ENCODE results near the gene NISCH. TPM values are rescaled to one million over a fixed set of nuclear protein-coding genes. Genes with fewer than 3 reads are reported as not detected.

Gene NISCH
- polyA plus RNA-seq, 3 donors = 9.7 to 106 (median 13.1) TPM

GRCh38 chr3:52530918-52531826, 75.8 kb downstream of the NISCH start:
- Mint-ChIP-seq H3K36me3 (peaks cover 6 to 19% of the 10 kb centered on the region in 2 donors), H3K4me1 (peaks cover 24% of the 10 kb centered on the region), H3K9me3 (no peaks in the 10 kb centered on the region), H3K27ac (no peak overlapping the region), H3K27me3 (ENCODE audit: low read depth in 3 of 3) (peaks cover 6 to 17% (median 15%) of the 10 kb centered on the region in 3 donors), H3K4me3 (no peak overlapping the region)
- 92% methylated on average over 7 of the region's 10 CpGs for WGBS (ENCODE audit: insufficient coverage)
- no peaks in the 10 kb centered on the region for H3K9me3 ChIP-seq (replicated peaks in 1 of 2; ENCODE audit: control insufficient read depth in 1 of 2, insufficient read depth in 1 of 2, low read length in 2 of 2)
- peaks cover 26 to 42% of the 10 kb centered on the region in 2 donors for H3K4me1 ChIP-seq (ENCODE audit: control insufficient read depth in 1 of 2, insufficient read depth in 2 of 2, low read length in 2 of 2)
- H2AFZ ChIP-seq (ENCODE audit: insufficient read depth, low read depth, low read length, poor library complexity, severe bottlenecking) = no peak overlapping the region
- no peaks in the 10 kb centered on the region for H4K20me1 ChIP-seq (ENCODE audit: insufficient read depth, low read length)
- H3K4me3 ChIP-seq (replicated peaks in 1 of 3; ENCODE audit: low read depth in 2 of 3, low read length in 3 of 3) = no peak overlapping the region
- H3K36me3 ChIP-seq (replicated peaks in 1 of 2; ENCODE audit: control insufficient read depth in 1 of 2, insufficient read depth in 2 of 2, low read length in 2 of 2) = peaks cover 9 to 25% of the 10 kb centered on the region in 2 donors
- no peak overlapping the region for H3K9ac ChIP-seq (ENCODE audit: insufficient read depth, low read length, poor library complexity, severe bottlenecking)
- peaks cover 0 to 4% of the 10 kb centered on the region in 2 donors for H3K27me3 ChIP-seq (ENCODE audit: control insufficient read depth in 2 of 2, insufficient read depth in 2 of 2, low read length in 2 of 2)
- peaks cover 33% of the 10 kb centered on the region for H3K79me2 ChIP-seq (ENCODE audit: insufficient read depth, low read length)
- no peak for TF ChIP-seq CTCF (IDR thresholded peaks at IDR 0.05)
- no peak for DNase-seq
- H3K4me2 ChIP-seq (replicated peaks; ENCODE audit: extremely low read depth, low read length, poor library complexity, severe bottlenecking) = peak overlapping the region; percentile 94
- intact Hi-C loops (cut with micrococcal nuclease) = loop anchor here (5.0 to 10.0 kb wide), 4 partner anchors 34 to 1146 kb away; partner anchors contain the start of genes GNL3 (in 1 of the 2), MANF (in 1 of the 2), PBRM1 (in 1 of the 2) and STAB1 (in 1 of the 2)
- no peak overlapping the region for H3K27ac ChIP-seq (ENCODE audit: low read depth in 1 of 2, low read length in 2 of 2)

- WGBS (ENCODE audit: insufficient coverage) = 94% methylated on average over 13 of the region's 14 CpGs
Measured at GRCh38 chr3:52531860-52532516, 76.6 kb downstream of the NISCH start.

More at GRCh38 chr3:52531860-52532516, 76.6 kb downstream of the NISCH start:
- Histone ChIP-seq H3K27ac (ENCODE audit: low read depth in 1 of 2, low read length in 2 of 2) (no peak overlapping the region), H3K4me1 (ENCODE audit: control insufficient read depth in 1 of 2, insufficient read depth in 2 of 2, low read length in 2 of 2) (peaks cover 30 to 50% of the 10 kb centered on the region in 2 donors), H3K4me2 (replicated peaks; ENCODE audit: extremely low read depth, low read length, poor library complexity, severe bottlenecking) (peak overlapping the region; percentile 94), H3K9me3 (replicated peaks in 1 of 2; ENCODE audit: control insufficient read depth in 1 of 2, insufficient read depth in 1 of 2, low read length in 2 of 2) (no peaks in the 10 kb centered on the region), H2AFZ (ENCODE audit: insufficient read depth, low read depth, low read length, poor library complexity, severe bottlenecking) (peak overlapping the region; percentile 88), H3K4me3 (replicated peaks in 1 of 3; ENCODE audit: low read depth in 2 of 3, low read length in 3 of 3) (peak overlapping the region in 1 of 3 experiments; percentile 78), H3K79me2 (ENCODE audit: insufficient read depth, low read length) (peaks cover 37% of the 10 kb centered on the region), H4K20me1 (ENCODE audit: insufficient read depth, low read length) (peaks cover 2% of the 10 kb centered on the region), H3K36me3 (replicated peaks in 1 of 2; ENCODE audit: control insufficient read depth in 1 of 2, insufficient read depth in 2 of 2, low read length in 2 of 2) (peaks cover 9 to 17% of the 10 kb centered on the region in 2 donors), H3K9ac (ENCODE audit: insufficient read depth, low read length, poor library complexity, severe bottlenecking) (peak overlapping the region; percentile 61), H3K27me3 (ENCODE audit: control insufficient read depth in 2 of 2, insufficient read depth in 2 of 2, low read length in 2 of 2) (peaks cover 0 to 4% of the 10 kb centered on the region in 2 donors)
- H3K4me1 Mint-ChIP-seq = peaks cover 28% of the 10 kb centered on the region
- H3K27ac Mint-ChIP-seq = peak overlapping the region in 1 of 7 donors; percentile 46
- peaks cover 6 to 15% of the 10 kb centered on the region in 2 donors for H3K36me3 Mint-ChIP-seq
- H3K9me3 Mint-ChIP-seq = no peaks in the 10 kb centered on the region
- peak overlapping the region; percentile 70 to 88 for H3K4me3 Mint-ChIP-seq
- H3K27me3 Mint-ChIP-seq (ENCODE audit: low read depth in 3 of 3) = peaks cover 6 to 17% (median 15%) of the 10 kb centered on the region in 3 donors
- TF ChIP-seq CTCF (IDR thresholded peaks at IDR 0.05) = no peak
- intact Hi-C loops (cut with micrococcal nuclease) = loop anchor here (5.0 to 10.0 kb wide), 4 partner anchors 35 to 1147 kb away; partner anchors contain the start of genes GNL3 (in 1 of the 2), MANF (in 1 of the 2), PBRM1 (in 1 of the 2) and STAB1 (in 1 of the 2)
- DNase-seq = peak in 1 of 3 donors; percentile 2

All from CD14-positive monocyte (primary cell).